Measurements from ENCODE around the gene ADCY5.
A peak's percentile ranks its signal among the peaks of the same experiment; 100 is the strongest.

Gene ADCY5

GRCh38 chr3:123357275-123357674 is 91.6 kb downstream of the ADCY5 start:
- DNase-seq, result no peak

- DNase-seq, result no peak
These were observed 95.0 kb downstream of the ADCY5 start for GRCh38 chr3:123353850-123354233.

GRCh38 chr3:123353227-123353849 is 95.6 kb downstream of the ADCY5 start:
- no peak for DNase-seq

- DNase-seq, result no peak
These were observed 96.7 kb downstream of the ADCY5 start for GRCh38 chr3:123352134-123352554.

- no peak for DNase-seq
These were observed 97.4 kb downstream of the ADCY5 start for GRCh38 chr3:123351501-123351900.

- no peak for DNase-seq
These were observed 97.9 kb downstream of the ADCY5 start for GRCh38 chr3:123350971-123351370.

GRCh38 chr3:123349566-123350435 is 99.1 kb downstream of the ADCY5 start:
- DNase-seq, result no peak

GRCh38 chr3:123349201-123349535 is 99.7 kb downstream of the ADCY5 start:
- no peak for DNase-seq

- DNase-seq, result no peak
These were observed 100.3 kb downstream of the ADCY5 start for GRCh38 chr3:123348471-123349200.

- peak; percentile 17 for DNase-seq
These were observed 101.1 kb downstream of the ADCY5 start for GRCh38 chr3:123347691-123348264.

GRCh38 chr3:123347205-123347604 is 101.7 kb downstream of the ADCY5 start:
- no peak for DNase-seq

- no peak for DNase-seq
These were observed 102.9 kb downstream of the ADCY5 start for GRCh38 chr3:123346021-123346420.

- no peak for DNase-seq
These were observed 103.8 kb downstream of the ADCY5 start for GRCh38 chr3:123344907-123345594.

- no peak for DNase-seq
These were observed 104.5 kb downstream of the ADCY5 start for GRCh38 chr3:123344175-123344906.

- no peak for DNase-seq
These were observed 105.4 kb downstream of the ADCY5 start for GRCh38 chr3:123343296-123344174.

- DNase-seq, result no peak
These were observed 106.2 kb downstream of the ADCY5 start for GRCh38 chr3:123342631-123343080.

- no peak for DNase-seq
These were observed 106.8 kb downstream of the ADCY5 start for GRCh38 chr3:123341871-123342630.

- DNase-seq, result no peak
These were observed 108.6 kb downstream of the ADCY5 start for GRCh38 chr3:123340336-123340735.

GRCh38 chr3:123339302-123339701 is 109.6 kb downstream of the ADCY5 start:
- DNase-seq, result no peak

GRCh38 chr3:123338620-123339061 is 110.2 kb downstream of the ADCY5 start:
- no peak for DNase-seq
